GM18520 (cell line): ENCODE results near the gene CRYBB3.
"Not testable (repeated sequence)": the region's sequence is repeated elsewhere in the genome, so short reads cannot be mapped to it uniquely, and the experiment has no call there.

ENCODE experiments used
- ATAC-seq: cut with Tn5 transposase; IDR thresholded peaks from one replicate; pipeline ENCODE4 v1.9.1; 2021; ENCODE audit not compliant: unreplicated experiment

Gene CRYBB3

GRCh38 chr22:25204547-25204946 lies 4.9 kb downstream of the CRYBB3 start:
- ATAC-seq = not testable (repeated sequence)

DNA sequence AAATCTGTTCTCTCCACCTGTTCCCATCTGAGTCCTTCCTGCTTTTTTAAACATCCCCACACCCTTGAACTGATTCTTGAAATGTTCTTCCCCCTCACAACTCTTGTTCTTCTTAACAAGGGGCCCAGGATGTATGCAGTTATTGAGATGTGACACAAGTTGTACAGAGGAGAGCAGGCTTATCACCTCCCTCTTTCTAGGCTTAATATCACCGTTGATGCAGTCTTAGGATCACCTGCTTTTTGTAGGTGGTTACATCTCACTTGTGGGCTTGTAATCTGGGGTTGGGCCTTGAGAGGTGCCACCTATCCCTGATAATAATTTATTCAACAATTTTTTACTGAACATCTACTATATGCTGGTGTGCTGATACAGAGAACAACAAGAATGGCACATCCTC lies 6.2 kb downstream of the CRYBB3 start:
- no peak for ATAC-seq

DNA sequence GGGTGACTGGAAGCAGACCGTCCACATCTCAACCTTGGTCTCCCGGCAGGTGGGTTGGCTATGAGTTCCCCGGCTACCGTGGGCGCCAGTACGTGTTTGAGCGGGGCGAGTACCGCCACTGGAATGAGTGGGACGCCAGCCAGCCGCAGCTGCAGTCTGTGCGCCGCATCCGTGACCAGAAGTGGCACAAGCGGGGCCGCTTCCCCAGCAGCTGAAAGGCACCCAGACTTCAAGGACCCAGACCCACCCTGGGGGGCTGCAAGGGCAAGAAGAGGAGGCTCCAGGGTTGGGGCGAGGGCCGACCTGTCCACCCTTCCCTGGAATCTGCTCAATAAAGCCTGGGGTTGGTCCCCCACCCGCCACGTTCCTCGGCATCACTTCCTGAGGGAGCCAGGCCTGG lies 7.3 kb downstream of the CRYBB3 start:
- ATAC-seq = no peak

DNA sequence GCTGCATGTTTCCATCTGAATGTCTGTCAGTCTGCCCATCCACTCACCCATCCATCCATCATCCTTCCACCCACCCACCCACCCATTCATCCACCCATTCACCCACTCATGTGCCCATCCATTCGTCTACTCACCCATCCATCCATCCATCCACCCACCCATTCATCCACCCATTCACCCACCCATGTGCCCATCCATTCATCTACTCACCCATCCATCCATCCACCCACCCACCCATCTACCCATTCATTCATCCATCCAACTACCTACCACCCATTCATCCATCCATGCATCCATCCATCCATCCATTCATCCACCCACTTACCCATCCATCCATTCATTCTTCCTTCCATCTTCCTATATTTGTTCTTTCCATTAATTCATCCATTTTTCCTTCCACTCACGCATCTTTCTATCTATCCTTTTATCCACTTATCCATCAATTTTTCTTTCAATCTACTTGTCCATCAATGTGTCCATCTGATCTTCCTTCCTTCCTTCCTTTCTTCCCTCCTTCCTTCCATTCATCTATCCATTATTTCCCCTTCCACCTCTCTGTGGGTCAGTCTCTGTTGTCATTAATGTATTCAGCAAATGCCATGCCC lies 8.0 kb downstream of the CRYBB3 start:
- no peak for ATAC-seq

- no peak for ATAC-seq
Observed at GRCh38 chr22:25208328-25208727, 8.7 kb downstream of the CRYBB3 start.

DNA sequence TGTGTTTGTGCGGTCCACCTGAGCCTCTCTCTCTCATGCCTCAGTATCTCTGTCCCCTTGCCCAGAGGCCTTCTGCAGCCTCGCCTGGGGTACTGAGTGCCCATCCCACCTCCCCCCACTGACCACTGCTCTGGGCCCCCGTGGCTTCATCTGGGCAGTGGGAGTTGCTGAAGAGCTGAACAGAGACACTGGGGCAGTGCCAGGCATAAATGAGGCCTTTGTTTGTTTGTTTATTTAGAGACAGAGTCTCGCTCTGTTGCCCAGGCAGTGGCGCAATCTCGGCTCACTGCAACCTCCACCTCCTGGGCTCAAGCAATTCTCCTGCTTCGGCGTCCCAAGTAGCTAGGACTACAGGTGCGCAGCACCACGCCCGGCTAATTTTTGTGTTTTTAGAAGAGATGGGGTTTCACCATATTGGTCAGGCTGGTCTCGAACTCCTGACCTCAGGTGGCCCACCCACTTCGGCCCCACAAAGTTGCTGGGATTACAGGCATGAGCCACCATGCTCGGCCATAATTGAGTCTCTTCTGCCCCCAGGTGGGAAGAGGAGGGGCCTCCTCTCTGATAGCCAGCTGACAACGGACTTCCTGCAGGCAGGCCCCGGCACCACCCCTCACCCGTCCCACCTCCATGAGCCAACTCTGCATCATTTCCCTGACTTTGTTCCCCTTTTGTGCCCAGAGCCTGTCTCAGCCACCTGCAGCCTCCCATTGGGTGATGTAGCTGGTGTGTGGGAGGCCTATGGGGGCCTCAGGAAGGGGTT lies 9.3 kb downstream of the CRYBB3 start:
- no peak for ATAC-seq

GRCh38 chr22:25210793-25211192 lies 11.1 kb downstream of the CRYBB3 start:
- no peak for ATAC-seq

- ATAC-seq = no peak
Observed at GRCh38 chr22:25212337-25212736, 12.7 kb downstream of the CRYBB3 start.

DNA sequence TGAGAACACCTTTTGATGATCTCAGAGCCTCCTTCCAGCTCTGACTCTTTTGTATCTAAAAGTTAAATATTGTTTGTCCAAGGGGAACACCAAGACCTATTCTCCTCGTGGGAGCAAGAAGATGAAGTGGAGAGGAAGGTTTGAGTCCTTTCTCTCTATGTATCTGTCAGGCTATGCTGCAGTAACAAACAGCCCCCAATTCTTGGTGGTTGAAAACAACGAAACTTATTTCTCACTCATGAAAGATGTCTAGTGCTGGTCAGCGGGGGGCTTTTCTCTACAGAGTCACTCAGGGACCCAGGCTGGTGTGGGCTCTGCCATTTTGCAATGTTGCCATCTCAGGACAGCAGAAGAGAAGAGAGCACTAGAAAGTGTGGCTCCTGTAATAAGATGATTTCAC lies 13.6 kb downstream of the CRYBB3 start:
- no peak for ATAC-seq

DNA sequence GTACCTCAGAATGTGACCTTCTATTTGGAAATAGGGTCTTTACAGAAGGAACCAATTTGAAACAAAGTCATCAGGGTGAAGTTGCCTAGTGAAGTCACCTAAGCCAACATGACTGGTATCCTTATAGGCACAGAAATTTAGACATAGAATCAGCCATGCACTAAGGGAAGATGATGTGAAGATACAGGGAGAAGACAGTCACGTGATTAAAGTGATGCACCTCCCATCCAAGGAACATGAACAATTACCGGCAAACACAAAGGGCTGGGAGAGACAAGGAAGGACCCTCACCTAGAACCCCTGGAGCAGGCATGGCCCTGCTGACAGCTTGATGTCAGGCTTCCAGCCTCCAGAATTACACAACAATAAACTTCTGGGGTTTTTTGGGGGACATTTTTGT lies 16.6 kb downstream of the CRYBB3 start:
- no peak for ATAC-seq

GRCh38 chr22:25219211-25219689 lies 19.6 kb downstream of the CRYBB3 start, which contains the start of gene CRYBB2:
Gene CRYBB2, plus strand, starts transcription at chr22:25219639. Its CDS starts 1,791 bp downstream, at chr22:25221430.
- ATAC-seq = no peak

DNA sequence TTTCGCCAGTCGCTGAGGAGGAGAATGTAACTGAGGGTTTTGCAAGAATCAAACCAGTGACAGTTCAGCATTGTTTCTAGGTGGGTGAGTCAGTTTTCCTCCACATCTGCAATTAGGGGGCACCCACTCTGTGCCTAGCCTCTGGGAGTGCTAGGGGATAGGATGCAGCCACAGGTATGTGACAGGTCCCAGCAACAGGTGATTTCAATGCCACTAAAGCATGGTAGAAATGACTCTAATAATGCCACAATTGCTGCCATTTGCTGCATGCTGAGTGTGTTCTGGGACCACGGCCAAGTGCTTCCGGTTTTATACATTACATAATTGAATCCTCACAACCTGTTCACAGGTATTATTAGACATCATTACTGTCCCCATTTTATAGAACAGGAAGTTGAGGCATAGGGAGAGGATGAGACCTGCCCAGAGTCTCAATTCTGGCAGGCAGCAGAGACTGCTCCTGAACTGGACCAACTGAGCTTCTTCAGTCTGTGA lies 20.3 kb downstream of the CRYBB3 start:
- ATAC-seq = no peak

- ATAC-seq = no peak
Observed at GRCh38 chr22:25221790-25222189, 22.1 kb downstream of the CRYBB3 start.

- ATAC-seq = no peak
Observed at GRCh38 chr22:25223269-25223850, 23.7 kb downstream of the CRYBB3 start.

- ATAC-seq = no peak
Observed at GRCh38 chr22:25228822-25229221, 29.2 kb downstream of the CRYBB3 start.

GRCh38 chr22:25230760-25231159 lies 31.1 kb downstream of the CRYBB3 start:
- not testable (repeated sequence) for ATAC-seq

DNA sequence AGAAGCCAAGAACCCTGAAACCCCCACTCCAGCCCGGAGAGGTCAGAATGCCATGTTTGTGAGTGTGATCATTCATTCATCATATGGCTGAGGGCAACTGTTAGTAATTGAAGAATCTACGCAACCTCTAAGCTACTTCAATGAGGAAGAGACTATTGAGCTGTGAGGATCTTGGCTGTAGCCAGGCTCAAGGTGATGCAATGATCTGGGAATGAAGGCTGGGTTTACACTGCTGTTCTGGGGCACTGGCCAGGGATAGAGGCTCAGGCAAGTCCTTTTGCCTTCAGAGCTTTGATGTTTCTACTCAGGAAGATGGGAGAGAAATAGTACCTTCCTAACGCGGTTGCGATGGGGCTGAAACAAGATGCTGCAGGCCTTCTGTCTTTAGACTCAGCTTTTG lies 32.6 kb downstream of the CRYBB3 start:
- ATAC-seq = no peak

DNA sequence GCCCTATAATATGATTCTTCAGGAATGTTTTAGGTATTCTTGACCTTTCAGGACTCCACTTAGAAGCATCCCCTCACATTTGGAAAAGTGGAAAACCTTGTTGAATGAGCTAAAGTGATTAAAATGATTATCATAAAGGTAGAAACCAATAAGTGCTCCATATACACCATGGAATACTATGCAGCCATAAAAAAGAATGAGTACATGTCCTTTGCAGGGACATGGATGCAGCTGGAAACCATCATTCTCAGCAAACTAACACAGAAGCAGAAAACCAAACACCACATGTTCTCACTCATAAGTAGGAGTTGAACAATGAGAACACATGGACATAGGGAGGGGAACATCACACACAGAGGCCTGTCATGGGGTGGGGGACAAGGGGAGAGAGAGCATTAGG lies 34.0 kb downstream of the CRYBB3 start:
- not testable (repeated sequence) for ATAC-seq

GRCh38 chr22:25235547-25236290 lies 36.1 kb downstream of the CRYBB3 start:
- ATAC-seq = no peak

DNA sequence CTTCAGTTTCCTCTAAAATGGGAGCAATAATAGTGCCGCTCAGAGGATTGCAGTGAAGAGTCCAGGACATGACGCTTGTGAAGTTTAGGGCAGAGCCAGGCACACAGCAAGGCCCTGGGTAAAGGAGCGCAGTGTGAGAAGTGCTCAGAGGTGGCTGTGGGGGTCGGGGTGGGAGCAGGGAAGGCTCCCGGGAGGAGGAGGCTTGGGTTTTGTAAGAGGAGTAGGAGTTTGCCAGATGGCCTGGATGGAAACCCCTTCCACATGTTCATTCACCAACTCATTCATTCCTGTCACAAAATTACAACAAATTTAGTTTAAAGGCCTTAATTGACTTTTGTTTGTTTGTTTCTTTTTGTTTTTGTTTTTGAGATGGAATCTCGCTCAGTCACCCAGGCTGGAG lies 36.8 kb downstream of the CRYBB3 start:
- ATAC-seq = no peak

DNA sequence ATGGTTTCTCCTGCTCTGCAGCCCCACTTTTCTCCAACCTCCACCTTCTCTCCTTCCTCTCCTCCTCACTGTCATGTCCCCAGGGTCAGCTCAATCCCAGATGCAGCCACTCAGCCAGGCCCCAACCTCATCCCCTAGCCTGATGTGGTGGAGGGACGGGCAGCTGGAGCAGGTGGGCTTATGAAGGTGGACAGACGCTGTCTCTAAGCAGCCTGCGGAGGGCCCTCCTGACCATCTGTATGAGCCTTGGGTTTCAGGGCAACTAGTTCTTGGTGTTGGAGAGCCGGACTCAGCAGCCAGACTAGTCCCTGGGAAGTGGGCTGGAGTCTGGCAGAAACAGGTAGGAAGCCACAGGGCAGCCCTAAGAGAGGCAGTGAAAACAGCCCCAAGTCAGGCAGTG lies 37.8 kb downstream of the CRYBB3 start:
- no peak for ATAC-seq
